ENCODE data around the gene UGT8. TPM values are rescaled to one million over a fixed set of nuclear protein-coding genes. Genes with fewer than 3 reads are reported as not detected.

Gene UGT8
- total and polyA plus RNA-seq, 4 donors: not detected

- Histone ChIP-seq H3K4me1 (ENCODE audit: control insufficient read depth in 4 of 4, insufficient read depth in 4 of 4, low read length in 3 of 4) (no peaks in the 10 kb centered on the region), H3K9me3 (ENCODE audit: control insufficient read depth in 4 of 4, low read length in 3 of 4) (no peaks in the 10 kb centered on the region), H3K36me3 (ENCODE audit: control insufficient read depth in 4 of 4, insufficient read depth in 3 of 4, low read depth in 1 of 4, low read length in 3 of 4) (no peaks in the 10 kb centered on the region), H3K27me3 (ENCODE audit: control insufficient read depth in 4 of 4, insufficient read depth in 4 of 4, low read length in 3 of 4) (peaks cover 0 to 3% (median 0%) of the 10 kb centered on the region in 4 donors), H3K27ac (ENCODE audit: low read depth in 1 of 2, low read length in 2 of 2) (no peak overlapping the region), H3K9ac (ENCODE audit: low read depth in 1 of 2, low read length in 2 of 2) (no peak overlapping the region), H3K4me3 (ENCODE audit: low read depth in 1 of 3, low read length in 3 of 3) (no peak overlapping the region)
- no peak for DNase-seq (ENCODE audit: low spot score)
- 58% methylated on average over 1 of the region's 1 CpG for WGBS
- no peak for TF ChIP-seq JUND (IDR thresholded peaks at IDR 0.05)
- TF ChIP-seq TAF1 (conservative IDR thresholded peaks at IDR 0.05): no peak
- no peak for TF ChIP-seq ZBTB33 (IDR thresholded peaks at IDR 0.05)
- no peak for TF ChIP-seq ATF3 (IDR thresholded peaks at IDR 0.05)
- TF ChIP-seq RAD21 (IDR thresholded peaks at IDR 0.05): no peak
- no peak for TF ChIP-seq YY1 (IDR thresholded peaks at IDR 0.05)
- TF ChIP-seq, protein P1, sequence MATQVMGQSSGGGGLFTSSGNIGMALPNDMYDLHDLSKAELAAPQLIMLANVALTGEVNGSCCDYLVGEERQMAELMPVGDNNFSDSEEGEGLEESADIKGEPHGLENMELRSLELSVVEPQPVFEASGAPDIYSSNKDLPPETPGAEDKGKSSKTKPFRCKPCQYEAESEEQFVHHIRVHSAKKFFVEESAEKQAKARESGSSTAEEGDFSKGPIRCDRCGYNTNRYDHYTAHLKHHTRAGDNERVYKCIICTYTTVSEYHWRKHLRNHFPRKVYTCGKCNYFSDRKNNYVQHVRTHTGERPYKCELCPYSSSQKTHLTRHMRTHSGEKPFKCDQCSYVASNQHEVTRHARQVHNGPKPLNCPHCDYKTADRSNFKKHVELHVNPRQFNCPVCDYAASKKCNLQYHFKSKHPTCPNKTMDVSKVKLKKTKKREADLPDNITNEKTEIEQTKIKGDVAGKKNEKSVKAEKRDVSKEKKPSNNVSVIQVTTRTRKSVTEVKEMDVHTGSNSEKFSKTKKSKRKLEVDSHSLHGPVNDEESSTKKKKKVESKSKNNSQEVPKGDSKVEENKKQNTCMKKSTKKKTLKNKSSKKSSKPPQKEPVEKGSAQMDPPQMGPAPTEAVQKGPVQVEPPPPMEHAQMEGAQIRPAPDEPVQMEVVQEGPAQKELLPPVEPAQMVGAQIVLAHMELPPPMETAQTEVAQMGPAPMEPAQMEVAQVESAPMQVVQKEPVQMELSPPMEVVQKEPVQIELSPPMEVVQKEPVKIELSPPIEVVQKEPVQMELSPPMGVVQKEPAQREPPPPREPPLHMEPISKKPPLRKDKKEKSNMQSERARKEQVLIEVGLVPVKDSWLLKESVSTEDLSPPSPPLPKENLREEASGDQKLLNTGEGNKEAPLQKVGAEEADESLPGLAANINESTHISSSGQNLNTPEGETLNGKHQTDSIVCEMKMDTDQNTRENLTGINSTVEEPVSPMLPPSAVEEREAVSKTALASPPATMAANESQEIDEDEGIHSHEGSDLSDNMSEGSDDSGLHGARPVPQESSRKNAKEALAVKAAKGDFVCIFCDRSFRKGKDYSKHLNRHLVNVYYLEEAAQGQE (IDR thresholded peaks at IDR 0.05): no peak
- TF ChIP-seq, protein P2, sequence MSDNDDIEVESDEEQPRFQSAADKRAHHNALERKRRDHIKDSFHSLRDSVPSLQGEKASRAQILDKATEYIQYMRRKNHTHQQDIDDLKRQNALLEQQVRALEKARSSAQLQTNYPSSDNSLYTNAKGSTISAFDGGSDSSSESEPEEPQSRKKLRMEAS (IDR thresholded peaks at IDR 0.05): no peak
- no peak for TF ChIP-seq EGR1 (IDR thresholded peaks at IDR 0.05; ENCODE audit: low read depth in 2 of 2)
- TF ChIP-seq SP1 (IDR thresholded peaks at IDR 0.05): no peak
- TF ChIP-seq HNF4G (IDR thresholded peaks at IDR 0.05): no peak
Measured at GRCh38 chr4:114561590-114561989, 37.0 kb upstream of the UGT8 start.

GRCh38 chr4:114562176-114562904 lies 36.3 kb upstream of the UGT8 start:
- 20% methylated on average over 2 of the region's 2 CpGs for WGBS
- Histone ChIP-seq H3K9ac (ENCODE audit: low read depth in 1 of 2, low read length in 2 of 2) (no peak overlapping the region), H3K27ac (ENCODE audit: low read depth in 1 of 2, low read length in 2 of 2) (no peak overlapping the region), H3K36me3 (ENCODE audit: control insufficient read depth in 4 of 4, insufficient read depth in 3 of 4, low read depth in 1 of 4, low read length in 3 of 4) (no peaks in the 10 kb centered on the region), H3K9me3 (ENCODE audit: control insufficient read depth in 4 of 4, low read length in 3 of 4) (no peaks in the 10 kb centered on the region), H3K27me3 (ENCODE audit: control insufficient read depth in 4 of 4, insufficient read depth in 4 of 4, low read length in 3 of 4) (peaks cover 0 to 3% (median 0%) of the 10 kb centered on the region in 4 donors), H3K4me1 (ENCODE audit: control insufficient read depth in 4 of 4, insufficient read depth in 4 of 4, low read length in 3 of 4) (no peaks in the 10 kb centered on the region), H3K4me3 (ENCODE audit: low read depth in 1 of 3, low read length in 3 of 3) (no peak overlapping the region)
- no peak for DNase-seq (ENCODE audit: low spot score)
- TF ChIP-seq NR2F2 (IDR thresholded peaks at IDR 0.05): no peak
- no peak for TF ChIP-seq HNF4A (conservative IDR thresholded peaks at IDR 0.05)
- TF ChIP-seq ZBTB33 (IDR thresholded peaks at IDR 0.05): no peak
- TF ChIP-seq TAF1 (conservative IDR thresholded peaks at IDR 0.05): no peak
- TF ChIP-seq YY1 (IDR thresholded peaks at IDR 0.05): no peak
- TF ChIP-seq, protein P3, sequence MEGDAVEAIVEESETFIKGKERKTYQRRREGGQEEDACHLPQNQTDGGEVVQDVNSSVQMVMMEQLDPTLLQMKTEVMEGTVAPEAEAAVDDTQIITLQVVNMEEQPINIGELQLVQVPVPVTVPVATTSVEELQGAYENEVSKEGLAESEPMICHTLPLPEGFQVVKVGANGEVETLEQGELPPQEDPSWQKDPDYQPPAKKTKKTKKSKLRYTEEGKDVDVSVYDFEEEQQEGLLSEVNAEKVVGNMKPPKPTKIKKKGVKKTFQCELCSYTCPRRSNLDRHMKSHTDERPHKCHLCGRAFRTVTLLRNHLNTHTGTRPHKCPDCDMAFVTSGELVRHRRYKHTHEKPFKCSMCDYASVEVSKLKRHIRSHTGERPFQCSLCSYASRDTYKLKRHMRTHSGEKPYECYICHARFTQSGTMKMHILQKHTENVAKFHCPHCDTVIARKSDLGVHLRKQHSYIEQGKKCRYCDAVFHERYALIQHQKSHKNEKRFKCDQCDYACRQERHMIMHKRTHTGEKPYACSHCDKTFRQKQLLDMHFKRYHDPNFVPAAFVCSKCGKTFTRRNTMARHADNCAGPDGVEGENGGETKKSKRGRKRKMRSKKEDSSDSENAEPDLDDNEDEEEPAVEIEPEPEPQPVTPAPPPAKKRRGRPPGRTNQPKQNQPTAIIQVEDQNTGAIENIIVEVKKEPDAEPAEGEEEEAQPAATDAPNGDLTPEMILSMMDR (IDR thresholded peaks at IDR 0.05; ENCODE audit: low read depth, low read length, missing input control): no peak
- TF ChIP-seq GABPA (IDR thresholded peaks at IDR 0.05 in 1 of 2, conservative IDR thresholded peaks at IDR 0.05 in 1 of 2): no peak
- TF ChIP-seq, protein P2 (IDR thresholded peaks at IDR 0.05): no peak
- no peak for TF ChIP-seq ATF3 (IDR thresholded peaks at IDR 0.05)
- TF ChIP-seq, protein P1 (IDR thresholded peaks at IDR 0.05): no peak
- no peak for TF ChIP-seq FOXA2 (IDR thresholded peaks at IDR 0.05)

All from liver (tissue), 9 donors.